Muscle of back (tissue), 11 donors: ENCODE data around the gene BLVRB. TPM values are rescaled to one million over a fixed set of nuclear protein-coding genes. Genes with fewer than 3 reads are reported as not detected.
"Not testable (repeated sequence)": the region's sequence is repeated elsewhere in the genome, so short reads cannot be mapped to it uniquely, and the experiment has no call there.

Experiments
- DNase-seq, 3 donors: peaks; one replicate each; pipeline versions ENCODE4 v3.0.0 to v3.0.0-alpha.2; 2013
- polyA plus RNA-seq, 10 donors: library from polyadenylated mRNA; unstranded; fragments of 120-200 nt; gene quantifications; one replicate each; pipeline ENCODE4 v1.2.1, GENCODE V29; 2013; ENCODE audit not compliant: insufficient read length in 10 of 10

BLVRB gene
- polyA plus RNA-seq, 10 donors = 26.1 to 55.4 (median 32.3) TPM

- DNase-seq = no peak
Observed at GRCh38 chr19:40453151-40453735, 12.3 kb downstream of the BLVRB start.

- no peak for DNase-seq
Observed at GRCh38 chr19:40452016-40452415, 13.5 kb downstream of the BLVRB start.

- DNase-seq = no peak
Observed at GRCh38 chr19:40450664-40451063, 14.9 kb downstream of the BLVRB start.

- no peak for DNase-seq
Observed at GRCh38 chr19:40449506-40449905, 16.0 kb downstream of the BLVRB start.

- no peak for DNase-seq
Observed at GRCh38 chr19:40446263-40446784, 19.2 kb downstream of the BLVRB start.

GRCh38 chr19:40445780-40446262, 19.7 kb downstream of the BLVRB start:
- no peak for DNase-seq

GRCh38 chr19:40444825-40445312, 20.7 kb downstream of the BLVRB start:
- no peak for DNase-seq

- DNase-seq = peak; percentile 97 to 100 (median 97)
Observed at GRCh38 chr19:40444000-40444824, 21.3 kb downstream of the BLVRB start, which contains the start of gene SERTAD3. TSS of gene SERTAD3 (minus strand) at chr19:40444335. CDS start at chr19:40442080, 2,255 bp downstream.

- DNase-seq = peak; percentile 99 to 100 (median 100)
Observed at GRCh38 chr19:40443131-40443999, 22.2 kb downstream of the BLVRB start.

- no peak for DNase-seq
Observed at GRCh38 chr19:40442328-40443130, 23.0 kb downstream of the BLVRB start.

- no peak for DNase-seq
Observed at GRCh38 chr19:40441719-40442253, 23.8 kb downstream of the BLVRB start.

- DNase-seq = no peak
Observed at GRCh38 chr19:40438284-40438683, 27.3 kb downstream of the BLVRB start.

- peak; percentile 91 to 97 (median 93) for DNase-seq
Observed at GRCh38 chr19:40433391-40434216, 31.9 kb downstream of the BLVRB start.

- not testable (repeated sequence) for DNase-seq
Observed at GRCh38 chr19:40432760-40433159, 32.8 kb downstream of the BLVRB start.

- DNase-seq = no peak
Observed at GRCh38 chr19:40431698-40432097, 33.8 kb downstream of the BLVRB start.

- not testable (repeated sequence) for DNase-seq
Observed at GRCh38 chr19:40430242-40430641, 35.3 kb downstream of the BLVRB start.

- not testable (repeated sequence) for DNase-seq
Observed at GRCh38 chr19:40428197-40428596, 37.3 kb downstream of the BLVRB start.

- peak; percentile 99 to 100 (median 99) for DNase-seq
Observed at GRCh38 chr19:40425450-40426287, 39.9 kb downstream of the BLVRB start, which contains the start of gene SERTAD1. TSS of gene SERTAD1 (minus strand) at chr19:40425992. CDS start at chr19:40423546, 2,446 bp downstream.
